Nephron (organoid): Measurements from ENCODE around the gene MED27.

Experiments
- H3K27ac Mint-ChIP-seq, 3 experiments: 2 replicates each; pipeline ENCODE4 v1.8.0; 2020; ENCODE audit warnings: mixed read lengths in 3 of 3, mild to moderate bottlenecking in 2 of 3, moderate library complexity in 1 of 3
- H3K27me3 Mint-ChIP-seq: 2 replicates; pipeline ENCODE4 v1.8.0; 2021; ENCODE audit warnings: low read depth, mild to moderate bottlenecking, moderate library complexity, mixed read lengths
- H3K36me3 Mint-ChIP-seq: 2 replicates; pipeline ENCODE4 v1.8.0; 2020; ENCODE audit warnings: low read depth, mixed read lengths
- H3K4me1 Mint-ChIP-seq: 2 replicates; pipeline ENCODE4 v1.8.0; 2020; ENCODE audit warnings: mixed read lengths
- H3K4me3 Mint-ChIP-seq, 3 experiments: 2 replicates each; pipeline ENCODE4 v1.8.0; 2020; ENCODE audit warnings: mild to moderate bottlenecking in 3 of 3, mixed read lengths in 3 of 3, moderate library complexity in 2 of 3
- H3K9me3 Mint-ChIP-seq: 2 replicates; pipeline ENCODE4 v1.8.0; 2020; ENCODE audit warnings: mixed read lengths
- TF ChIP-seq, protein P1 (sequence below), 3 experiments: fragments of 200-600 bp; sonication (generic); IDR thresholded peaks; one replicate each; pipeline ENCODE4 v1.5.0; 2021; ENCODE audit warnings: antibody characterized with exemption in 3 of 3; ENCODE audit not compliant: unreplicated experiment in 3 of 3

Gene MED27

DNA sequence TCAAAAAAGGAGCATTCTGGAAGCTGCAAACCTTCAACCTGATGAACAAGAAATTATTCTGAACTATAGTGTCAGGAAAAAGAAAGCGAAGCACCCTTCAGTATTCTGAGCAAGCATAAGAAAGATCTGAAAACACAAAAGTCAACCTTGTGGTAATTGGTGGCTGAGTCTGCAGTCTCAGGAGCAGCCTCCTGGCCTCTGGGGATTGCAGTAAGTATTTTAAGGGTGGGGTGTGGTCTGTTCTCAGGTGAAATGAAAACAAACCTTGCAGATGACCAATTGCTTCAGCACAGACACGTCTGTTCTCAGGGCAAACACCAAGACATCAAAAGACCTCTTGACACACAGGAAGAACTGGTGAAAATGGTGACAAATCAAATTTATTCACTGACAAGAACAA, 192.0 kb downstream of the MED27 start:
- H3K9me3 Mint-ChIP-seq, result no peaks in the 10 kb centered on the region
- peaks cover 55% of the 10 kb centered on the region for H3K4me1 Mint-ChIP-seq
- H3K36me3 Mint-ChIP-seq, result peaks cover 13% of the 10 kb centered on the region
- peak overlapping the region in 2 of 3 experiments; percentile 15 to 75 for H3K27ac Mint-ChIP-seq
- no peak overlapping the region for H3K4me3 Mint-ChIP-seq
- H3K27me3 Mint-ChIP-seq, result no peaks in the 10 kb centered on the region
- TF ChIP-seq, protein P1, sequence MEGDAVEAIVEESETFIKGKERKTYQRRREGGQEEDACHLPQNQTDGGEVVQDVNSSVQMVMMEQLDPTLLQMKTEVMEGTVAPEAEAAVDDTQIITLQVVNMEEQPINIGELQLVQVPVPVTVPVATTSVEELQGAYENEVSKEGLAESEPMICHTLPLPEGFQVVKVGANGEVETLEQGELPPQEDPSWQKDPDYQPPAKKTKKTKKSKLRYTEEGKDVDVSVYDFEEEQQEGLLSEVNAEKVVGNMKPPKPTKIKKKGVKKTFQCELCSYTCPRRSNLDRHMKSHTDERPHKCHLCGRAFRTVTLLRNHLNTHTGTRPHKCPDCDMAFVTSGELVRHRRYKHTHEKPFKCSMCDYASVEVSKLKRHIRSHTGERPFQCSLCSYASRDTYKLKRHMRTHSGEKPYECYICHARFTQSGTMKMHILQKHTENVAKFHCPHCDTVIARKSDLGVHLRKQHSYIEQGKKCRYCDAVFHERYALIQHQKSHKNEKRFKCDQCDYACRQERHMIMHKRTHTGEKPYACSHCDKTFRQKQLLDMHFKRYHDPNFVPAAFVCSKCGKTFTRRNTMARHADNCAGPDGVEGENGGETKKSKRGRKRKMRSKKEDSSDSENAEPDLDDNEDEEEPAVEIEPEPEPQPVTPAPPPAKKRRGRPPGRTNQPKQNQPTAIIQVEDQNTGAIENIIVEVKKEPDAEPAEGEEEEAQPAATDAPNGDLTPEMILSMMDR (IDR thresholded peaks at IDR 0.05; ENCODE audit: unreplicated experiment in 3 of 3), result no peak

DNA sequence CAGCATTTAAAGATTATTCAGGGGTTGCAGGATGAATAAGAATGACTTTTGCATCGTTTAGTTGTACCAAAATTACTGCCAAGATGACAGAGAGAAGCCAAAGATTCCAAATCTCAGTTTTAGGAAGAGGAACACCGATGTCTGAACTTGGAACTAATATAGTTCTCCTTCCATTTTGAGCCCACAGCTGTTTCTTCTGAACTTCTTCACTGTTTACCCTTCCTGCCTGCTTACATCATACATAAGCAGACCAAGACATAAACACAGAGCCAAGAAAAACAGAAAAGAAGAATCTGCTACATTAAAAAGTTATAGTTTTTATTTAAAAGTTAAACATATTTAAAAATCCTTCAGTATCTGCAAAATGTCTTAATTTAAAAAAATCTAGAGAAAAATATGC, 192.8 kb downstream of the MED27 start:
- Mint-ChIP-seq H3K4me3 (no peak overlapping the region), H3K36me3 (peaks cover 7% of the 10 kb centered on the region), H3K27ac (peak overlapping the region; percentile 62 to 75 (median 75)), H3K9me3 (no peaks in the 10 kb centered on the region), H3K27me3 (no peaks in the 10 kb centered on the region), H3K4me1 (peaks cover 54% of the 10 kb centered on the region)
- TF ChIP-seq, protein P1 (IDR thresholded peaks at IDR 0.05; ENCODE audit: unreplicated experiment in 3 of 3), result no peak

DNA sequence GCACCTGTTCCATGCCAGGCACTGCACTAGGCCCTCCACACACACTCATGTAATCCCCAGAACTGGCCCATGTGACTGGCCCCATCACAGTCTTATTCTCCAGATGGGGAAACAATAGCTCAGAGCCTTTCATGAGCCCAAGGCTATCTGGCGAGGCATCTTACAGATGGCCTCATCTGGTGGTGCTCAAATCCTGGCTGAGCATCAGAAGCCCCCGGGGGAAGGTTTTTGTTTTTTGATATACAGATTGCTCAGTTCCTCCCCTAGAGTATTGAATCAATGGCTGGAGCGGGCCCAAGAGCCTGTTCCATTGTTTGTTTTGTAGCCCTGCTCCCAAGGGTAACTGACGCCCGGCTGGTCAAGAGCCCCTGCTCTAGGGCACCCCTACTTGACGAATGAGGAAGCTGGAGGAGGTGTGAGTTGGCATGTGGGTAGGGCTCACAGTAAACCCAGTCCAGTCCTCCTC, 194.5 kb downstream of the MED27 start:
- Mint-ChIP-seq H3K27me3 (no peaks in the 10 kb centered on the region), H3K4me1 (peaks cover 39% of the 10 kb centered on the region), H3K27ac (no peak overlapping the region), H3K9me3 (no peaks in the 10 kb centered on the region), H3K4me3 (no peak overlapping the region), H3K36me3 (no peaks in the 10 kb centered on the region)
- TF ChIP-seq, protein P1 (IDR thresholded peaks at IDR 0.05; ENCODE audit: unreplicated experiment in 3 of 3), result no peak

DNA sequence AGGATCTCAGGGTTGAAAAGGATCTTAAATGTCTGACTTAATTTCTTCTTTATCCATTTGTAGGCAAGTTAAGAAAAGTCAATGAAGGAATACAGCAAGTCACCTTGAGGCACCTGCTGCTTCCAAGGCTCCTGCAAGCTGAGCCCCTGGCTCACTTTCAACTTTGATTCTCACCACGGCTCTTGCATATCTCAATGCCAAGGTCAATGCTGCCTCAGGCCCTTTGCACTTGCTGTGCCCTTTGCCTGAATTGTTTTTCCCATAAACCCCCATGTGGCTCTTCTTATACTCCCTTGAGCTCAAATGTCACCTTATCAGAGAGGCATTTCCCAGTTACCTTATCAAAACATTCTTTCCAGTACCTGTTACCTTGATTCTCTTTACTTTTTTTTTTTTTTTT, 195.4 kb downstream of the MED27 start:
- TF ChIP-seq, protein P1 (IDR thresholded peaks at IDR 0.05; ENCODE audit: unreplicated experiment in 3 of 3), result no peak
- Mint-ChIP-seq H3K36me3 (no peaks in the 10 kb centered on the region), H3K27ac (no peak overlapping the region), H3K4me1 (peaks cover 31% of the 10 kb centered on the region), H3K4me3 (no peak overlapping the region), H3K27me3 (no peaks in the 10 kb centered on the region), H3K9me3 (no peaks in the 10 kb centered on the region)

DNA sequence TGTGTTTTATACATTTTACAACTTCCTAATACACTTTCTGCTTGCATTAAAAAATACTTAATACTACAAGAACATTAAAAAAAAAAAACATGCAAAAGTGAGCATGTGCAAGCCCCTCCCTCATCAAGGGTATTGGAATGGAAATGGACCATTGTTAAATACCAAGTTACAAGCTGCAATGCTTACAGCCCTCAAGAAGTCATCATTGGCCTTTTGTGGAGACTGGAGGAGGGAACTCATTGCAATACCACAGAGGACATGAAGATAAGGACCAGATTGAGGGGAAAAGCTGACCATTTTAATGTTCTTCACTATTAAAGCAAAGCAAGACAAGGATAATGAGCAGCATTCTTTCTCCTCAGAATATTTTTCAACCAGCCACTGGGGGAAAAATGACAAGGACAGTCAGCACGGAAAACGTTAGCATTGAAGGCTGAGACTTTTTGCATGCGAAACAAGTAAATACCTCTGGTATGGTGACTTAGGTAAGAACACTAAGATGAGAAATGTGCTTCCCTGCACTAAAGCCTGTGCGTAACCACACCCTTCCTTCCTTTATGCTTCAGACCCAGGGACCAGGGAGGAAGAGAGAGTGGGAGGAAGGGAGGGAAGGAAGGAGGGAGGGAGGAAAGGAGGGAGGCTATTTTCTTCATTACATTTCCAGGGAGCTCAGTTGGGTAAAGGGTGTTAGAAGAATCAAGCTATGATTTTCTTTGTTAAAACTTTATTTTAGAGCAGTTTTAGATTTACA, 198.7 kb downstream of the MED27 start:
- no peaks in the 10 kb centered on the region for H3K9me3 Mint-ChIP-seq
- no peak overlapping the region for H3K4me3 Mint-ChIP-seq
- H3K27ac Mint-ChIP-seq, result no peak overlapping the region
- TF ChIP-seq, protein P1 (IDR thresholded peaks at IDR 0.05; ENCODE audit: unreplicated experiment in 3 of 3), result no peak
- H3K27me3 Mint-ChIP-seq, result no peaks in the 10 kb centered on the region
- peaks cover 5% of the 10 kb centered on the region for H3K4me1 Mint-ChIP-seq
- H3K36me3 Mint-ChIP-seq, result no peaks in the 10 kb centered on the region

DNA sequence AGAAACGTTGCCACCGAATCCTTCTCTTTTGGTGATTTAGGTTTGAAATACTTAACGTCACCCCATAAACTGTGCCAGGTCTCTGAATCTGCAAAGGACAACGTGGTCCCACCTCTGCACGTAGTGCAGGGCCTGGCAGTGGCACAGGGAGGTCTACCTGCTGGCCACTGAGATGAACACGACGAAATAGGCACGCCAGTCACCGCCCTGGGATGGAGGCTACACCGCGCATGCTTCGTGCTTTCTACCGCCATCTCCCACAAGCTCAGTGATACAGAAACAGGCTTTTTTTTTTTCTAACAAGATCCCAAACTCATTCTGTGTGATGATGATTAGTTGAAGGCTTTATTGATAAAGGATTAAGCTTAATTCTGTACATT, 199.8 kb downstream of the MED27 start:
- Mint-ChIP-seq H3K4me3 (no peak overlapping the region), H3K36me3 (no peaks in the 10 kb centered on the region), H3K4me1 (peaks cover 4% of the 10 kb centered on the region), H3K27me3 (no peaks in the 10 kb centered on the region), H3K27ac (no peak overlapping the region), H3K9me3 (no peaks in the 10 kb centered on the region)
- TF ChIP-seq, protein P1 (IDR thresholded peaks at IDR 0.05; ENCODE audit: unreplicated experiment in 3 of 3), result no peak
